MG63 (cell line): ENCODE results near the gene CNNM4. TPM values are rescaled to one million over a fixed set of nuclear protein-coding genes. Genes with fewer than 3 reads are reported as not detected.
A peak's percentile ranks its signal among the peaks of the same experiment; 100 is the strongest.
"Not testable (repeated sequence)": the region's sequence is repeated elsewhere in the genome, so short reads cannot be mapped to it uniquely, and the experiment has no call there.

Experiments used
- DNase-seq: peaks from one replicate; pipeline ENCODE4 v3.0.0-alpha.2; 2020
- H3K27me3 ChIP-seq: fragments of 250-450 bp; sonication (Bioruptor Pico); 2 replicates; pipeline ENCODE4 v1.5.1; 2020; ENCODE audit warnings: mild to moderate bottlenecking, moderate library complexity
- H3K36me3 ChIP-seq: fragments of 250-450 bp; sonication (Bioruptor Pico); 2 replicates; pipeline ENCODE4 v1.5.1; 2020; ENCODE audit warnings: mild to moderate bottlenecking, moderate library complexity
- H3K4me3 ChIP-seq: fragments of 250-450 bp; sonication (Bioruptor Pico); 2 replicates; pipeline ENCODE4 v1.5.1; 2020; ENCODE audit warnings: mild to moderate bottlenecking, moderate library complexity
- H3K9me3 ChIP-seq: fragments of 250-450 bp; sonication (Bioruptor Pico); 2 replicates; pipeline ENCODE4 v1.5.1; 2020; ENCODE audit warnings: mild to moderate bottlenecking, moderate library complexity
- total RNA-seq: library from RNA; depleted of rRNA; stranded (reverse); fragments of >200 nt; shearing (Covaris generic); gene quantifications from 2 replicates; pipeline ENCODE4 v1.2.3, GENCODE V29; 2014; ENCODE audit warnings: low replicate concordance

The CNNM4 gene
- total RNA-seq, 1 experiment from 2014 or later: 1.8 TPM

DNA sequence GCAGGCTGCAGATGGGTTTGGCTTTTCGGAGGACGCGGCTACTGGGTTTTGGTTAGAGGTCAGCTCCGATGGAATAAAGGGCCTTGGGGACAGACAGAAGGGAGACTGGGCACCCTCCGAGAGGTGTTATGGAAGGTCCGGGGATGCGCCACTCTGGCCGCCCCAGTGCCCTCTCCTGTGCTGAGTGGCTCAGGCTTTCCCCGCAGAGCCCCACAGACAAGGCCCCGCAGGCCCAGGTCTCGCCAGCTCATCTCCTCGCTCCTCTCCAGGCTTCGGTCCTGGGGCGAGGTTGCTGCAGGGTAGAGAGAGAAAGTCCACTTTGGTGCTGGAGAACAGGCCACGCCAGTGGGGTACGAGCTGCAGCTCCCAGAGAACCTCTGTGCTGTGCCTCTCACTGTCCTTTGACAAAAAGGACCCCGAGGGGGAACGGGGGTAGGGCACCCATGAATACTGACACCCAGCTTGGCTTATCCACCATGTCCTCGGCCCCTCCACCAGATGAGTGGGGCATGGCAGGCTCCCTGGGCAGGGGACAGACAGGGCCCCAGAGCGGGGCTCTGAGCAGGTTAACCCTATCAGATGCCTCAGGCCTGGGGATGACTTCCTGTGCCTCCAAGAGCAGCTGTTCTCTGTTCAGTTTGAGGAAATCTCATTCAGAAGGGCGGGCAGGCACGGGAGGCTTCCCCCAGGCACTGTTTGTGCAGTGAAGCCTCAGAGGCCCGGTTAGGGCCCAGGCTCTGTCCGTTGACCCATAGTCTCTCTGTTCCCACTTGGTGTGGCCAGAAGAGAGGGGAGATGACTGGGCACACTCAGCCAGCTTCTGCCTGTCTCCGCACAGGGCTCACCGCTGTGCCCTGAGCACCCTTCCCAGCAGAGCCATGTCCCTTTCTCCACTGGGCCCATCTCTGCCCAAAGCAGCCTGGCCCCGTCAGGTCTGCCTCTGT is 39.6 kb downstream of the CNNM4 start:
- Histone ChIP-seq H3K4me3 (no peak overlapping the region), H3K27me3 (no peaks in the 10 kb centered on the region), H3K9me3 (no peaks in the 10 kb centered on the region), H3K36me3 (no peaks in the 10 kb centered on the region)
- DNase-seq: no peak

DNA sequence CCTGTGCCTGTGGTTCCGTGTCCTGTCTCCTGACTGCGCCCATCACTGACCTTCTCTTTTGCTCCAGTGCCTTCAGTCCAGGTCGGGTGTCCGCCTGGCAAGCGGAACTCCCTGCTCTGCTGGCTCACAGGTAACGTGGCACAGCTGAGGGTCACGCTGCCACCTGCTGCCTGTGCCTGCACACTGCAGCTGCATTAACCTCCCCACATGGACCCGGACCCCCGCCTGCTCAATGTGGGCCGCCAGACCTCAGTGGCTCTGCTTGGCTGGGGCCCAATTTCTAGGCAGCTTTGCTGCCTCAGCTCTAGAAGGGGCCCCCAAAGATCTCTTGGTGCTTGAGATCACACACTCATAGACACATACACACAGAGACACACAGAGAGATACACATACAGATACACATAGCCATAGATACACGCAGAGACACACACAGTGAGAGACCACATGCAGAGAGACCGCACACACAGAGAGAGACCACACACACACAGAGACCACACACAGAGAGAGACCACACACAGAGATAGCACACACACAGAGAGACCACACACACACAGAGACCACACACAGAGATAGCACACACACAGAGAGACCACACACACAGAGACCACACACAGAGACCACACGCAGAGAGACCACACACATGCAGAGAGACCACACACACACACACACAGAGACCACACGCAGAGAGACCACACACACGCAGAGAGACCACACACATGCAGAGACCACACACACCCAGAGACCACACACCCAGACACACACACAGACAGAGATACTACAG is 40.5 kb downstream of the CNNM4 start:
- no peaks in the 10 kb centered on the region for H3K36me3 ChIP-seq
- no peaks in the 10 kb centered on the region for H3K27me3 ChIP-seq
- H3K4me3 ChIP-seq: no peak overlapping the region
- no peaks in the 10 kb centered on the region for H3K9me3 ChIP-seq
- DNase-seq: peak; percentile 36

DNA sequence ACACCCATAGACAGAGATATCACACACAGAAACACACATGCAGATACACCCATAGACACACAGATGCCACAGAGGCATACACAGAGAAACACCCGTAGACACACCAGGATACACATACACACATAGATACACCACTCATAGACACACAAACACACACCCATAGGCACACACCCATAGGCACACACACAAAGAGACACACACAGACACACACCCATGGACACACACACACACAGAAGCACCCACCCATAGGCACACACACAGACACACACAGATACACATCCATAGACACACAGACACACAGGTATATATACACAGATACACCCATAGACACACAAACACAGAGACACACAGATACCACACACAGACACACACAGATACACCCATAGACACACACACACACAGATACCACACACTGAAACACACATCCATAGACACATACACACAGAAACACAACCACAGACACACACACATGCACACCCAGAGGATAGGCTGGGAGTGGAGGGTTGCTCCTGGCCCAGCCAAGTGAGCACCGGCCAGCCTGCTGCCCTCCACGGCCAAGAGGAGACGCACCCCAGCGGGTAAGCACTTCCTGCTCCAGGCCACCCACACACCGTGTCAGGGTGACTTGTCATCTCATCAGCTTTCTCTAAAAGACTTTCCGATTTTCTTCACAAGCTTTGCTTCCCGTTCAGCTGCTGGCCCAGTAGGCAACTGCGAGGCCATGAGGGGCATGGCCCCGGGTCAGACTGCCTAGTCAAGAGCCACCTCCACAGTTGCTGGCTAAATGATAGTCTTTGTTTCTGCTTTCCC is 41.3 kb downstream of the CNNM4 start:
- no peak for DNase-seq
- Histone ChIP-seq H3K36me3 (no peaks in the 10 kb centered on the region), H3K4me3 (no peak overlapping the region), H3K27me3 (no peaks in the 10 kb centered on the region), H3K9me3 (no peaks in the 10 kb centered on the region)

DNA sequence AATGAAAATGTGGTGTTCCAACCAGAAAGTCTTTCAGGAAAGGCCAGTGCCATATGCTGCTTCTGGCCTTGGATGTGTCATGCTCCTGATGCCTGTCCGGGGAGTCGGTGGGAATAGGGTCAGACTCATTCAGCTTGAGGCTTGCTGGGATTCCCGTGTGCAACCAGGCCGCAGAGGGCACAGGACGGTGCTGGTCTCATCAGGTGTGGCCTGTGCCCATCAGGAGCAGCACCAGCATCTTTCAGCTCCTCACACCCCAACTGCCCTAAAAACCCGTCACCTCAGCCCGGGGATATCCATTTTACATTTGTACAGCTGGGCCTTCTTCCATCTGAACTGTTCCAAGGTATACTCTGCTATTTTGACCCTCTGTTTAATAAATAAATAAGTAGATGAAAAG is 42.0 kb downstream of the CNNM4 start:
- H3K36me3 ChIP-seq: no peaks in the 10 kb centered on the region
- no peak overlapping the region for H3K4me3 ChIP-seq
- DNase-seq: no peak
- no peaks in the 10 kb centered on the region for H3K9me3 ChIP-seq
- no peaks in the 10 kb centered on the region for H3K27me3 ChIP-seq

DNA sequence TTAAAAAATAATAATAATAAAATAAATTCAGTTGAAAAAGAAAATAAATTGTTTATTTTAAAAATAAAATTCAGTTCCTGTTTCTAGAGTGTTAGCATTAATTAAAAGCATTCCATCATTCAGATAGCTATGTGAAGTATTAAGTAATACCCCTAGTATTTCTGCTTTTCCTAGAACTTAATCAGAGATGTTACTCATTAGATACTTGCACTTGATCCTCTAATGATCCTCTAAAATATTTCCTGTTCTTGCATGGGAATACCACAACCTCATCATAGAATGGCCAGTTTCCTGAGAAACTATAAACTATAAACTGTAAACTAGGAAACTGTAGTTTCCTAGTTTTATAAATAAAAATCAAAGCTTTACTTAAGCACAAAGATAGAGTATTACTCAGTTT is 44.3 kb downstream of the CNNM4 start:
- Histone ChIP-seq H3K36me3 (no peaks in the 10 kb centered on the region), H3K4me3 (no peak overlapping the region), H3K9me3 (no peaks in the 10 kb centered on the region), H3K27me3 (no peaks in the 10 kb centered on the region)
- DNase-seq: no peak

DNA sequence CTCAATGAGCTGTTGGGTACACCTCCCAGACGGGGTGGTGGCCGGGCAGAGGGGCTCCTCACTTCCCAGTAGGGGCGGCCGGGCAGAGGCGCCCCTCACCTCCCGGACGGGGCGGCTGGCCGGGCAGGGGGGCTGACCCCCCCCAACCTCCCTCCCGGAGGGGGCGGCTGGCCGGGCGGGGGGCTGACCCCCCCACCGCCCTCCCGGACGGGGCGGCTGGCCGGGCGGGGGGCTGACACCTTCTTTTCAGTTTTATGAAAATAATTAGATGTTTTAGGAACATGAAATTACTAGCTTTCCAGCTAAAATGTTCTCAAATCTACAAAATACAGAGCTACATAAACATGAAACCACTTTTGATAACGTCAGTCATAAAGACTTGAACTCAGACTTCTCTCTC is 45.2 kb downstream of the CNNM4 start:
- DNase-seq, H3K27me3 ChIP-seq, H3K9me3 ChIP-seq, H3K4me3 ChIP-seq, H3K36me3 ChIP-seq: not testable (repeated sequence)

DNA sequence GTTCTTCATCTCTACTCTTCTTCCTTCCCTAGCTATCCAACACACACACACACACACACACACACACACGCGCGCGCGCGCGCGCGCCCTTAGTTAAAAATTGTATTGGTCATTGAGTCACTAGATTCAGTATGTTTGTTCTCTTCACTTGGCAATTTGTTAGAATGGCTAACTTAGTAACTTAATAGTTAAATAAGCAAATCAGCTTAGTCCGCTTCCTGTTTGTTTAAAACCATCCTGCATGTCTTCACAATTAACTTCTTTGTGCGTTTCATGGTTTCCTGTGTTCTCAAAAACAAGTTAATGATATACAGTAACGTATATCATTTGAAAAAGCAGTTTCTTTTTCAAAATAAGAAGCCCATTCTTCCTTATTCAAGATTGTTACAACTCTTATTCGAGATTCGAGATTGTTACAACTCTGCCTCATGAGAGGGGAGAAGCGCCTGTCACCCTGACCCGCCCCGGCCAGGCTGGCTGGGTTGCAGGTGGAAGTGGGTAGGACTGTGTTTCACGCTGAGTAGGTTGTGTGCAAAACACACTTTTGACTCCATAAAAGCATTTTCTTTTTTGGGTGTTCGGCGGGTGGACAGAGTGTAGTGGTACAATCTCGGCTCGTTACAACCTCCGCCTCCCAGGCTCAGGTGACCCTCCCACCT is 45.9 kb downstream of the CNNM4 start:
- Histone ChIP-seq H3K27me3 (no peaks in the 10 kb centered on the region), H3K4me3 (no peak overlapping the region), H3K9me3 (no peaks in the 10 kb centered on the region), H3K36me3 (no peaks in the 10 kb centered on the region)
- DNase-seq: no peak

DNA sequence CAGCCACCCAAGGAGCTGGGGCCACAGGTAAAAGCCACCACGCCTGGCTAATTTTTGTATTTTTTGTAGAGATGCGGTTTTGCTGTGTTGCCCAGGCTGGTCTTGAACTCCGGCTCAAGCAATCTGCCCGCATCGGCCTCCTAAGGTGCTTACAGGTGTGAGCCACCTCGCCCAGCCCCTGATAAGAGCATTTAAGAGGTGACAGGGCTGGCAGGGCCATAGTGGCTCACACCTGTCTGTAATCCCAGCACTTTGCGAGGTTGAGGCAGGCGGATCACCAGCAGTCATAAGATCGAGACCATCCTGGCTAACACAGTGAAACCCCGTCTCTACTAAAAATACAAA is 46.4 kb downstream of the CNNM4 start:
- no peaks in the 10 kb centered on the region for H3K36me3 ChIP-seq
- DNase-seq: no peak
- H3K27me3 ChIP-seq: no peaks in the 10 kb centered on the region
- H3K4me3 ChIP-seq: no peak overlapping the region
- H3K9me3 ChIP-seq: no peaks in the 10 kb centered on the region

DNA sequence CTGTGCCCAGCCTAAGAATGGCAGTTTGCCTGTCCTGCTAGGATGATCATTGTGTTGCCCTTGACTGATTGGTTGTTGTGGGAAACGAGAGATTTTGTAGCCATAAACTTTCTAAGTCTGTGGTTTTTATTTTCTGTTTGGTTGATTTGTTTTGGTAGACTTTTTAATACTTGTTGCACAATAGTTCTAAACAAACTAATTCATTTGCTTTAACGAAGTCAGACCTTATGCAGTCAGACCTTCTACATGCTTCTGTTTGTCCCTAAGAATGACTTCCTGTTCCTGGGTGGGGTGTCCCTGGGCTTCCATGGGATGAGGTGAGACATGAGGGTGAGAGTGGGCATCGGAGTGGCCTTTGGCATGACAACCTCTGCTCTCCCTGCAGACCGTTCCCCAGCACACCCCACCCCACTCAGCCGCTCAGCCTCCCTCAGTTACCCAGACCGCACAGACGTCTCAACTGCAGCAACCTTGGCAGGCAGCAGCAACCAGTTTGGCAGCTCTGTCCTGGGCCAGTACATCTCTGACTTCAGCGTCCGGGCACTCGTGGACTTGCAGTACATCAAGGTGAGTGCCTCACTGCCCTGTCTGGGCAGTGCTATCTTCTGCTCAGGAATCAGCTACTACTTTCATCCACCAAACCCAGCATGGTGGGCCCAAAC is 47.6 kb downstream of the CNNM4 start:
- no peak for DNase-seq
- no peaks in the 10 kb centered on the region for H3K27me3 ChIP-seq
- H3K9me3 ChIP-seq: no peaks in the 10 kb centered on the region
- no peaks in the 10 kb centered on the region for H3K36me3 ChIP-seq
- H3K4me3 ChIP-seq: no peak overlapping the region

DNA sequence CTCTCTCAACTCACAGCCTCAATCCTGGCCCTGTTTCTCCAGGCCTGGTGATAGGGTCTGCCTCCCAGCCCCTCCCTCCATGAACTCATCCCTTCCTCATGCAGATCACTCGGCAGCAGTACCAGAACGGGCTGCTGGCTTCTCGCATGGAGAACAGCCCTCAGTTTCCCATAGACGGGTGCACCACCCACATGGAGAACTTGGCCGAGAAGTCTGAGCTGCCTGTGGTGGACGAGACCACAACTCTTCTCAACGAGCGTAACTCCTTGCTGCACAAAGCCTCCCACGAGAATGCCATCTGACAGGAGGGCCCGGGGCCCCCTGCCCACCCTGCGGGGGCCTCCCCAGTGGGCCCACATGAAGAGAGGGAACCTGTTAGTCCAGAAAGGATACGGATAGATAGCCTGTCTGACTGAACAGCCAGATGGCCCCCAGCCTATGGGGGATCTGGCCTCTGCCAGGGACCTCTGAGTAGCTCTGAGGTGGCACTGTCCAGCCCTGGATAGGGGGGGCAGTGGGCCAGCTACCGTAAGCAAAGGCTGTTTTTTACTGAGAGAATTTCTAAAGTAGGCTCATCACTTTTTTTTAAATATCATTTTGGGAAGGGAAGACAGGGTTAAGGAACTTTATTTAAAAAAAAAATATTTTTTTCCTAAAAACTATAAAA is 48.6 kb downstream of the CNNM4 start:
- H3K9me3 ChIP-seq: no peaks in the 10 kb centered on the region
- no peak overlapping the region for H3K4me3 ChIP-seq
- H3K36me3 ChIP-seq: no peaks in the 10 kb centered on the region
- no peak for DNase-seq
- no peaks in the 10 kb centered on the region for H3K27me3 ChIP-seq

DNA sequence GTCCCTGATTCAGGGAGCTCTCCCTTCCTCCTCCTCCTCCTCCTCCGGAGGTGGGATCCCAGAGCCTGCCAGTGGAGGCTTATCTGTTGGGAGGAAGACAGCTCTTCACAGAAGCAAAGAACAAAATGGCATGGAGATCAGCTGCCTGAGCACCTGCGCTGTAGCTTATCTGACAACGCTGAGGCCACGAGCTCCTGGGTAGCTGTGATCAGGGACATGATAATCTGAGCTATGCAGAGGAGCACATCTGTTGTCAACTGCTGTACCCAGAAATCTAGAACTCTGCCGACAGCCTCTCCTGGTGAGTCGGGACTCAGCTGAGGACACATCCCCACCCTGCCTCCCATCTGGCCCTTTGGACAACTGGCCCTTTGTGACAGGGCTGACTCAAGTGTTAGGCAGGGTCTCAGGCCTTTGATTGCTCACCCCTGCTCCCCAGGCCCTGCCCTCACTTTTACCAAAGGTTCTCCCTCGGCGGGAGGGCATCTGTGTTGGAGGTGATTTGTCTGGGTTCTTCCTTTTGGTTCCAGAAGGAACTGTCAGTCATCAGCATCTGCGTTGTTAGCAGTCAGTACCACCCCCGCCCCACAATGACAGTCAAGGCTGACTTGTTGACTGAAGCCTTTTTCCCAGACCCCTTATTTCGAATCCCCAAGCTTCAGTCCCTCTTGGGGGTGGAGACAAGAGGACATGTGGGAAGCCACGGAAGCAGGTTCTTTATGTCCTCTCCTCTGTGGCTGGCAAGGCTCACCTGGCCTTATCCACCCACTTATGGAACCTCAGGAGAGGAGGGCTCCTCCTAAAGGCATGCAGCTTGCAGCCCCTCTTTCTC is 49.5 kb downstream of the CNNM4 start:
- DNase-seq: no peak
- Histone ChIP-seq H3K9me3 (no peaks in the 10 kb centered on the region), H3K27me3 (no peaks in the 10 kb centered on the region), H3K4me3 (no peak overlapping the region), H3K36me3 (no peaks in the 10 kb centered on the region)

DNA sequence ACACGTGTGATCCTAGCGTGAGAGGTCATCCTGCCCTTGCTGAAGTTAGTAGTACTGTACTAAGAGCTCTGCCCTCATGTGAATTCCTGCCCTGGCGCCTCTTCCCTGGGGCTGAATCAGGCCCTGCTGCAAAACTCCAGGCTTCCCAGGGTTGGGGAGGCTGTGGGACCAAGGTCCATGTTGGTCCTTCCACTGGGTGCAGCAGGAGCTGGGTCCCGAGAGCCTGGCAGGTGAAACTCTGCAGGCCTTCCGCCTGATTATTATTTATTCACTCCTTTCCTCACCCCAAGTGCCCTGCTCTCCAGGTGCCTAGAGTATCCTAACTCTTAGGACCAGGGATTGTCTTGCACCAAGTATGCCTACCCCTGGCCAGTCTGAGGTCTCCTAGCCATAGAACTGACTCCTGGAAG is 50.1 kb downstream of the CNNM4 start:
- Histone ChIP-seq H3K36me3 (no peaks in the 10 kb centered on the region), H3K27me3 (no peaks in the 10 kb centered on the region), H3K4me3 (no peak overlapping the region), H3K9me3 (no peaks in the 10 kb centered on the region)
- DNase-seq: no peak

DNA sequence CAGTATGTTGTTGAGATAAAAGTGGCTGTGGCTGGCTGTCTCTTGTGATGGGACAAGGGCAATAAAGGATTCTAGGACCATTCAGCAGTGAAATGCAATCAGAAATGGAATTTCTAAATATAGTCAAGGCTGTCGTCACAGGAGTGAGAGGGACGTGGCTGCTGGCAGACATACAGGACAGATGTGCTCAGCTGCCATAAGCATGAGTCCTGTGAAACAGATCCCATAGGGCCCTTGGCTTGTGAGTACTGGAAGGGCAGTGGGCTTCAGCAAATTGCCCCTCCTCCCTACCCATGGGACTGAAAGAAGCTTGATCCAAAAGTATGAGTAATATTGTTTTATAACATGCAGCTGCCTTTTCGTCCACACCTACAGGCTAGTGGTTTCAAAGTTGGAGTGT is 51.2 kb downstream of the CNNM4 start:
- Histone ChIP-seq H3K4me3 (no peak overlapping the region), H3K9me3 (no peaks in the 10 kb centered on the region), H3K36me3 (no peaks in the 10 kb centered on the region), H3K27me3 (no peaks in the 10 kb centered on the region)
- peak; percentile 38 for DNase-seq

DNA sequence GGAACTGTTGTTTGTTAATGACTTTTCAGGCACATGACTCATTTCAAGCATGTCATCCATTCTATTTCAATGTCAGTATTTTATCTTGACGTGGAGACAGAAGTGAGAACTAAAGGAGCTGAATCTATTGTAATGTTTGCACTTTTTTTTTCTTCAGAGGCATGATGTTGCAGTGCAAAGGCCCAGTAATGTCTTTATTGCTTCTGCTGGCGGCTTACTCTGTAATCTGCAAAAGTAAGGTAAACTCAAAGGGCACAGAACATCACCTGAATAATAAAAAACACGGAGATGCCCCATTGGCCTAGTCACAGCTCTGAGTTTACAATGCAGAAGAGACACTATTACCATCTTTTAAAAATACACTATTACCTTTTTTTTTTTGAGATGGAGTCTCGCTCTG is 53.0 kb downstream of the CNNM4 start:
- Histone ChIP-seq H3K4me3 (no peak overlapping the region), H3K36me3 (no peaks in the 10 kb centered on the region), H3K9me3 (no peaks in the 10 kb centered on the region), H3K27me3 (no peaks in the 10 kb centered on the region)
- DNase-seq: no peak
